ENCODE data around the gene LIPC.

LIPC gene

DNA sequence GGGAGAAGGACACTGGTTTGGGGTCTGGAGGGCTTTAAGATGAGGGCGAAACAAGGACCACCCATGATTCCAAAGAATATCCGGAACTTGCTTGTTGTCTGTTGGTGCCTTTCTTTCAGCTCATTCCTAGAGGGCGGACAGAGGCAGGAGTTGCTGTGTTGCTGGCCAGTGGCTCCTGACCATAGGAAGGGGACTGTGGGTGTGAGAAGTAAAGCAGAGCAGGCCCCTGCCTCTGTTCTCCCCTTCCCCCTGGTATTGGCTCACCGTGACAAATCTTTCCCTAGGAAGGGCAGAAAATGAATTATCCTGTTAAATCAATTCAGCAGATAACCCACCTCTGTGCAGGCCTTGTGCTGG is 89.1 kb downstream of the LIPC start:
- no peak for DNase-seq

DNA sequence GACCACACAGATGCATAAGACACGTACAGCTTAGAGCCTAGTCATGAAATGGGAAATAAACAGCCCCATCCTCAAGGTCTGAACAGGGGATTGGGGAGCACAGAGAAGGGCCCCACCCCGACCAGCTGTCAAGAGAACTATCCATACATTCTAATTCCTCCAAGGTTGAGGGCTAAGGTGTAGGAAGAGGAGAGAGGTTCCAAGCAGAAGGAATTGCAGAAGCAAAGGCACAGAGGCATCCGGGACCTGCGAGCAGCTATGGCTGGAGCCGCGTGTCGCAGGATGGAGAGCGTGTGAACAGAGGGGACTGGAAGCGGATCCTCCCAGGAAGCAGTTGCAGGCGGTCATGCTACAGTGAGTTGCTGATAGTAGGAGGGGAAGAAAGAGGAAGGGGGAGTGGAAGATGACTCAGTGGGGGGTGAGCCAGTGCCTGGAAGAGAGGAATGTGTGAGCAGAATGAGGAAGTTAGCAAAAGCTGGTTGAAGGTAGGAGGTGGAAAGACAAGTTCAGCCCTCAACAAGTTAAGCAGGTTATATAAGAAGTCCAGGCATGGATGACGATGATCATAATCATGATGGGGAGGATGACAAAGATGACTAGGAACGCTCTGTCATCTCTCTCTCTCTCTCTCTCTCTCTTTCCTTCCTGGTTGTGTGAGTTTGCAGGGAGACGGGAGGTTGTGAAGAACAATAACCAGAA is 89.7 kb downstream of the LIPC start:
- DNase-seq, result no peak

DNA sequence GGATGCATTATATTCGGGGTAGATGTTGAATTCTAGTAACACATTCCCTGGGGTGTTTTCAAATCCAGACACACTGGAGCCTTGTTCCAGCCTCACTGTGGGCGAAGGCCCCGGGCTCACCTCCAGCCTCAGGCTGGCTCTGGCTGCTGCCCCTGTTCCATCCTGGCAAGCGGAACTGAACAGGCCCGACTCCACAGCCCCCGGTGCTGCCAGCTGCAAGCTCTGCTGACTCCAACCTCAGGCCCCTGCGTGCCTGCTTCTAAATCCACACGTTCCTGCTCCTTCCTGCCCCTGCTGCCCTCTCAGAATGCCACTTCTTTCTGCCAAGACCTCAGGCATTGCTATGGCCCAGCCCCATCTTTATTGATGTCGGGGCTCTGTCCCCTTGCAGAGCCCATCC is 90.6 kb downstream of the LIPC start:
- no peak for DNase-seq

DNA sequence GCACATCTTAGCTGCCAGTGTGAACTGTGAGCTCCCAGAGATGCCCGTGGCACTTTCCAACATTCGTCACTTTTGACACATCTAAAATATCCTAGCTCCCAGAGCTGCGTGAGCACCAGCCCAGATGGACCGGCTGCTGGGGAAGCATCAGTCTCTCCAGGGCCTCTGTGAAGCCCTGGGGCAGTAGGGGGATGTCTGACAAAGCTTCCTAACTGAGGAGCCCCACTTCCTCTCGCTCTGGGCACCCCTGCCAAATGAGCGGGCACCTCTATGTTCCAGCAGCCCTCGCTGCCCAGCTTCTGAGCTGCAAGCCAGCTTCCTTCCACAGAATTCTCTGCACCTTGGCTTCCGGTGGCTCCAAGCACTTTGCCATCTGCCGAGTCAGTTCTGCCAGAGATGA is 91.1 kb downstream of the LIPC start:
- no peak for DNase-seq

DNA sequence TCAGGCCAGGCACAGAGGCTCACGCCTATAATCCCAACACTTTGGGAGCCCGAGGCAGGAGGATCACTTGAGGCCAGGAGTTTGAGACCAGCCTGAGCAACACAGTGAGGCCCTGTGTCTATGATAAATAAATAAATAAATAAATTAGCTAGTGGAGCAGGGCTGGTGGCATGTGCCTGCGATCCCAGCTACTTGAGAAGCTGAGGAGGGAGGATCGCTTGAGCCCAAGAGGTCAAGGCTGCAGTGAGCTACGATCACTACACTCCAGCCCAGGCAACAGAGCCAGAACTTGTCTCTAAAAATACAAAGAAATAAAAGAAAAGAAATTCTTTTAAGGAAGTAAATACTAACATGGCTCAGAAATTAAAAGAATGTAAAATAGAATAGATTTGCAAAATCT is 91.8 kb downstream of the LIPC start:
- no peak for DNase-seq

DNA sequence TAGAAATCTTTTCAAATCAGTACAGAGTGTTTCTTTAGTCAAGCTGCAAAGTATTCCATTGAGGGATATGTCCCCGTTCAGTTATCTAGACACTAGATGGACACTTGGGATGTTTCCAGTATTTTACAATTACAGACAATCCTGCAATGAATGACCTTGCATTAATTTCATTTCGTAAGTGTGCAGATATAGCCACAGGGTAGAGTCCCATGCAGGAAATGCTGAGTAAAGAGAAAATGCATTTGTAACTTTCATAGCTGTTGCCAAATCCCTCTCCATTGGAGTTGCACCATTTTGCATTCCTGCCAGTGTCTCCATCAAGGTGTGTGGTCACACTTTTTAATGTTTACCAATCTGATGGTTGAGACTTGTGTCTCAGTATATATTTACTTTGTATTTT is 92.5 kb downstream of the LIPC start:
- DNase-seq, result no peak

DNA sequence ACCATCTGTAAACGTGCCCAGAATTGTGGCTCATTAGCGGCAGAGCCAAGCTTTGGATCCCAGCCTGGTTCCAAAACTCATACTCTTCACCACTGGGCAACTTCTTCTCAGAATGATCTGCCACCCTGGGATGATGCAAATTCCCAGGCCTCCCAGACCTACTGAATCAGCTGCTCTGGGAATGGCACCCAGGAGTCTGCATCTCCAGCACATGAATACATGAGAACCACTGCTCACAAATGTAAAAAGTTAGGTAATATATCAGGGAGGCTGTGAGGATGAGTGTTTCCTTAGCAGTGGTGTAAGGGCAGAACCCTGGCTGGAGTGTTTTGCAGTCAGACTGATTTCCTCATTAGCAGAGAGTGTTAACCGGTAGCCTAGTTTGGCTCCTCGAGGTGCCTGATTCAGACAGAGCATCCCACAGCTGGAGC is 94.2 kb downstream of the LIPC start:
- no peak for DNase-seq

DNA sequence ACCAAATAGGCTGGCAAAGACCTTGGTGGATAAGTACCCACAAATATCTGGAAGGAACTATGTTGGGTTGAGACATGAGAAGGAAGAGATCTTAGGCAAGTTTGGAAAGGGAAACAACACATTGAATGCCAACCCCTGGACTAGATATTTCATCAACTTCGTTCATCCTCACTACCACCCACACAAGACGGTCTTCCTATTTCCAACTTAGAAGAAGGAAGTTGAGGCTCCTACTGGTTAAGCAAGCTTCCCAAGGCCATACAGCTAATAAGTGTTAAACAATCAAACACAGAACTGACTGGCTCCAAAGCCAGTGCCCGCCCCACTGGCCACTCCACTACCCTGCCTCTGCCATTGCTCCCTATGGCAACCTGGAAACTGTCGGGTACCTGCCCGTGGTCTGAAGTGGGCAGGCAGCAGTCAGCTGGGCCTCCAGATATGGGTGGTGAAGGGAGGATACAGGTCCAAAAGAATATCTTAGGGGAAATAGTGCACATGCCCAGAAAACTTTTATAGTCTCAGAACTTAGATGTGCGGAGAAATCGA is 94.9 kb downstream of the LIPC start:
- DNase-seq, result no peak

DNA sequence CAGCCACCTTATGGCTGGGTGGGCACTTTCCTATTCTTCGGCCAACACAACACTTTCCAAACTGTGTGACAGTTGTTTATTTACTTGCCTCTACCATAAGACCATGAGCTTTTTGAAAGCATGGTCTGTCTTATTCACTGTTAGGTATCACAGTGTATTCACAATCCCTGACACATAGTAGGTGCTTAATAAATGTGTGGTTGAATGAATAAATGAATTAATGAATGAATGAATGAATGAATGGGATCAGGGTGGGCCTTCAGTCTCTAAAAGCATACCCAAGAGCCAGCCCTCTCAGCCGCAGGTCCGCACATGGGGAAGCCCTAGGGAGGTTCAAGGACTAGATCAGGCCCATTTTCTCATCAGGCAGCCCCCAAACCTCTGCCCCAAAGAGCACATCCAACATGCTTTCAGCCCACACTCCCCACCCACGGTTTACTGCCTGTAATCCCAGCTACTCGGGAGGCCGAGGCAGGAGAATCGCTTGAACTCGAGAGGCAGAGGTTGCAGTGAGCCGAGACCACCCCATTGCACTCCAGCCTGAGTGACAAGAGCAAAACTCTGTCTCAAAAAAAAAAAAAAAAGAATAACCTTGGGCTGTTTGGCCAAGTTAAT is 95.9 kb downstream of the LIPC start:
- DNase-seq, result no peak

DNA sequence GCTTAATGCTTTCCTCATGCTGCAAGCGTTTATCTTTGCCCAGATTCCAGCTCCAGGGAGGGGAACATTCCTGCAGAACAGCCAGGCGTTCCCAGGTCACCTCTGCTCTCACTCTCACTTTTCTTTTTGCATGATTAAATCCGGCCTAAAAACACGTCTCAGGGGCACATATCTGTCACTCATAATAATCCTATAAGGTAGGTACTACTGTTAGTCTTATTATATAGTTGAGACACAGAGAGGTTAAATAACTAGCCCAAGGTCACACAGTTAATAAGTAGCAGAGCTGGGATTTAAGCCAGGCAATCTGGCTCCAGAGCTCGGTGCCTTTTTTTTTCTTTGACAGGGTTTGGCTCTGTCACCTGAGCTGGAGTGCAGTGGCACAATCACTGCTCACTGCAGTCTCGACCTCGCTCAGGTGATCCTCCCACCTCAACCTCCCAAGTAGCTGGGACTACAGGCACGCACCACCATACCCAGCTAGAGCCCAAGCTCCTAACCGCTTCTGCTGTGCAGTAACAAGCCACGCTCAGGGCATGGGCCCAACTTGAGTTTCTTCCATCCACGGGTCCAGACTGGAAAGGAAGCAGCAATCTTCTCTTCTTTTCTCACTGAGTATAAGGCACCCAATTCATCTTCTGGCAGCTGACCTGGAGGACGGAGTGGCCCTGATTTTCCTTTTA is 96.5 kb downstream of the LIPC start:
- no peak for DNase-seq

DNA sequence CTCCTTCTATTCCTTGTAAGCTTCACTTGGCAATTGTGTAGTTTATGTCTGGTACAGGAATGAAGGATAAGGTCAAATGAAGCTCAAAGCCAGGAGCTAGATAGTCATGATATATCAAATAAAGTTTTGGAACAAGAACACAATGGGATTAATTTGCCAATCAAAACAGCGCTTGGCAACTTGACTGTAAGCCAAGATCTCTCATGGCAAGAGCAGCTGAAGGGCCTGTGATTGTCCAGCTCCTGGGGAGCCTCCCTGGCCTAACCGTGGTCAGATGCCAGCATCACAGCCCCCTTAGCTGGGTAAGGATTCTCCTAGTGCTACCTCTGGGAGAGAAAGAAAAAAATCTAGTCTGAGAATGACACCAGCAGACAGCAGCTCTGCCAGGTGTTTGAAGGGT is 97.2 kb downstream of the LIPC start:
- DNase-seq, result no peak

DNA sequence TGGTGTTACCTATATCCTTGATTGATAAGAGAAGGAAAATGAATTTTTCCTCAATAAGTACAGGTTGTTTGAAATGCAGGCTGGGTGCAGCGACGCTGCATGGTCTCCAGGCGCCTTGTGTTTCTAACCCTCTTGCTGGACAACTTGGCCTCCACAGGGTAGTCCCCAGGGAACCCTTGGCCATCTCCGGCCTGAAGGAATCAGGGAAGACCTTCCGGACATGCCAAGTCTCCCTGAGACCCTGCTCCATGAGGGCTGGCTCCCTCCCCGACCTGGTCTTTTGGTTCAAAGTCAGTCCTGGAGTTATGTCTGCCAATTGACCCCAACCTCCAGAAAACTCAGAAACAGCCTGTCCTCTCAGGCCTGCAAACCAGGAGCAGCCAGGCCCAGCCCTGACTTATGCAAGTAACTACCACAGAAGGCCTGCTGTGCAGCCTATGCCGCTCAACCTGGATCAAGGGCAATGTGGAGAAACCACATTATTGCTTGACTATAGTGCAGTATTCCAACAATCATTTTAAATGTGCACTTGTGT is 98.3 kb downstream of the LIPC start:
- no peak for DNase-seq

DNA sequence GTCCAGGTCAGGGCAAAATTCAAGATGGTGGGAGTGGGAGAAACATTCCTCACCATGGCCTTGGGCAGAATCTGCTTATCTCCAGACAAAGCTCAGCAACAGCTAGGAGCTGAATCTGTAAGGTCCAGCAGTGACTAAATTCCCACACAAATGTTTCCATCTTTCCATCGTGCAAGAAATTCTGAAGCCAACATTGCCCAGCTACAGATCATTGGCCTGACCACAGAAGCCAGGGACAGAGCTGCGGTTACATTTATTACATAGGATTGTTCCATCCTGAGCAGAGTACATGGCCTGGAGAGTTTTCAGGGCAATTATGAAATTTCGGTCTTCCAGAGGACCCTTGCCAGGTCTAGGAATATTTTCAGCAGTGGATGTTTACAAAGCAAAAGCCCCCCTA is 100.3 kb downstream of the LIPC start:
- DNase-seq, result no peak

DNA sequence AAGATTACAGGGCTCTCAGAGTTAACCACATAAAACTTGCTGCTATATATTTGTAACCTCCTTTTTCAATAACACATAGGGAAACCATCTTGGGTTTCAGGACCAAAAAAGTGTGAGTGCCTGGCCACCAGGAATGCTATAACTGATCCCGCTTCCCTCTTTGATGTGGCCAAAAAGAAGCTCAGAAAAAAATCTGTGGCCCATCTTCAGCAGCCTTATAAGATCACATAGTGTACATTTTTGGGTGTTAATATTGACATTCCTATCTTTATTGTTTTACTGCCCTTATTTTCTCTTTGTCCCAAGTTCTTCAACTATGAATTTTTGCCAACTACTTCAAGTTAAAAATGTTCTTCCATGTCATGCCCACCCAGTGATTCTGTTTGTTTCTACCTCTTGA is 102.8 kb downstream of the LIPC start:
- no peak for DNase-seq

DNA sequence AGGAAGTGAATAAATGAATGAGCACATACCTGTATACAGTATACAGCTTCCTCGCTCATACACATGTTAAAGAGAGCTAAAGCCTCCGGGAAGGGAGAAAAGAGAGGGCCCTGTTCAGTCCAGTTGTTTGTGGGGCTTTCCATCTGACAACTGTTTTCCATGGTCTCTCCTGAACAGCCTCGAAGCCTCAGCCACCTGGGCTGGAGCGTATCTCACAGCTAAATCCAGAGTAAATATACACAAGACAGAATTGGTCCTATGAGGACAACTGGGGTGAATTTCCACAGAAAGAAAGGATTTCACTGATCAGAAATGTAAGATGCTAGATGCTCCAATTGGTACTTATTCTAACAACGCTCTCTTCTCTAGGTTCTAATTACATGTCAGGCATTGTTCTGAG is 103.5 kb downstream of the LIPC start:
- DNase-seq, result no peak

DNA sequence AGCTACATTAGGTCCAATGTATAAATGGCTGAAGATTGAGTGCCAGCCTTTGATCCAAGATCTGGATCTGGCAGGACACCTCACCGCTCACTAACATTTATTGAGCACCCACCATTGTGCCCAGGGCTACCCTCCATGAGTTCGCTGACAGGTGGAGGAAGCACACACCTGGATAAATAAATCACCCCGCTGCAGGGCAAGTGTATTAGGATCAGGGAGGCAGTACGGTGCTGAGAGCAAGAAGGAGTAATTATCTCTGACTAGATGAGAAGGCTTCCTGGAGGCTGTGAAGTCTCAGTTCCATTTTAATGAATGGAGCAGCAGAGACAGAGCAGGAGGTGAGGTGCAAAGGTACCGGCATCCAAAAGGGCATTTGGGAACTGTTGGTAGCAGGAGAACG is 104.1 kb downstream of the LIPC start:
- DNase-seq, result no peak

DNA sequence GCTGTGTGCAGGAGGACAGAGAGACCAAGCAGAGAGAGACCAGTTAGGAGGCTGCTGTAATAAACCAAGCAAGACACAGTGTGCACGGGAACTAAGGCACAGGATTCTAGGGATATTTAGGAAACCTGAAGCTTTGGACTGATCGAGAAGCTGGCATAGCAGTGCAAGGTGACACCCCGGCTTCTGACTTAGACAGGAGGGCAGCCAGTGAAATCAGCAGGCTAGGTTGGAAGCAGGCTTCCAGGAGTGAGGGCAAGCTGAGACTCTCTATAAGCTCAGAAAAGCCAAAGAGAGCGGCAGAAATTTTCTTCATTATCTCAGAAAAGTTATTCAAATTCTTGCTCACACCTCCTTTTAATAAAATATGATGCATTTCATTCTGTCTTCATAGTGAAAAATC is 104.6 kb downstream of the LIPC start:
- no peak for DNase-seq

DNA sequence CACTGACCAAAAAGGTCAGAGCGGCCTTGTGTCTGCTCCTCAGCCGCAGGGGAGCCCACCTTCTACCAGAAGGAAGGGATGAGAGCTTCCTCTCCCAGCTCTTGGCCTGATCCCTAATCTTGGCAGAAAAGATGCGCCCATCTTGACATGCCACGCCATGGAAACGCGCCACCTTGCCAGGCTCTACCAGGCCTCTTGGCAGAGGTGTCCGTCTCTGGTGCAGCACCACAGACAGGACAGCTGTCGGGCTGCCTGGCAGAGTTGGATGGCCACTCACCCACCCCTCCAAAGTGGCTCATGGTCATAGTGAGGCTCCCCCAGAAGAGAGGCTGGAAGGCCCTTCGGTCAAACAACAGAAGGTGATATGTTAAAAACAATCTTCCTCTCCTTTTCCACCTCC is 105.2 kb downstream of the LIPC start:
- no peak for DNase-seq

DNA sequence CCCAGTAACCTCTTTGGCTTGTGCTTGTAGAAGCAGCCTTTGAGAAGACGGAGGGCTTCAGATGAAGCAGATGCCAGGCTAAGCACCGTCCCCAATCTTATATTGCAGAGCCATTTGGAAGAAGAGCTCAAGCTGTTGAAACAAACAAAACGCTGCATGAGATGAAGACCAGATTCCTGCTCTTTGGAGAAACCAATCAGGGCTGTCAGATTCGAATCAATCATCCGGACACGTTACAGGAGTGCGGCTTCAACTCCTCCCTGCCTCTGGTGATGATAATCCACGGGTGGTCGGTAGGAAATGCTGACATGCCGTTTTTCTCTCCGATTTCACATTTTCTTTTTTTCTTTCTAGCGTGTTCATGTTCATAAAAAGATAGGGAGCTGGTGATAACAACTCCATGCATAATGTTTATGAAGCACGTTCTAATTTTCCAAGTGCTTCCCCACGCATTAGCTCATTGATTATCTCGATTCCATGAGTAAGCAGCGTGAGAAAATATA is 106.5 kb downstream of the LIPC start:
- DNase-seq, result no peak

DNA sequence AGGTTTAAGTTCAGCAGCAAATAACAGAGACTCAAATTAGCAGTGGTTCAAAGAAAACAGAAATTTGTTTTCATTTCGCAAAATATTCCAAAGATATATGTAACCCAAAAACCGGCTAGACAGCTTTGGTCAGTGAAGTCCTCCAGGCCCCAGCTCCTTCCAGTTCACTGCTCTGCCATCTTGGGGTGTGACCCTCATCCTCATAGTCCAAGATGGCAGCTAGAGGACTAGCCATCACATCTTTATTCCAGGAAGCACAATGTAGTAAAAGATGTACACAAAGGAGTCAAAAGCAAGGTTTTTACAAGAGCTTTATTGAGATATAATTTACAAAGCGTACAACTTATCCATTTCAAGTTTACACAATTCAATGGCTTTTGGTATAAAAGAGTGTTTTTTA is 107.1 kb downstream of the LIPC start:
- DNase-seq, result no peak

DNA sequence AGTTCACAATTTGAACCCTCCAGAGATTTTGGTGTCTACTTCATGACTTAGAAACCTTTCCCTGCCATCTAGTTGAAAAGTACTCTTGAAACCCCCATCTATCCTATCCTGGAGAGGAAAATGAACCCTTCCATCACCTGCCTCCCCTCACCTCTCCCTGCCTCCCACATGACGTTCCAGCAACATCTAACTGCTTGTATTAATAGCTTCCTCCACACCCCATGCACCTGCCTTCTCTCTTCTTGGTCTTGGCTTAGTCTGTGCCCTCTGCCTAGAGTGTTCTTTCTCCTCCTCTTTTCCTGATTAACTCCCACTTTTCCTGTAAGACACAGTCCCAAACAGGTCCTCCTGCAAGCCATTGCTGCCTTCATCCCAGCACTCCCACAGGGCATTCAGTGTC is 107.8 kb downstream of the LIPC start:
- no peak for DNase-seq

DNA sequence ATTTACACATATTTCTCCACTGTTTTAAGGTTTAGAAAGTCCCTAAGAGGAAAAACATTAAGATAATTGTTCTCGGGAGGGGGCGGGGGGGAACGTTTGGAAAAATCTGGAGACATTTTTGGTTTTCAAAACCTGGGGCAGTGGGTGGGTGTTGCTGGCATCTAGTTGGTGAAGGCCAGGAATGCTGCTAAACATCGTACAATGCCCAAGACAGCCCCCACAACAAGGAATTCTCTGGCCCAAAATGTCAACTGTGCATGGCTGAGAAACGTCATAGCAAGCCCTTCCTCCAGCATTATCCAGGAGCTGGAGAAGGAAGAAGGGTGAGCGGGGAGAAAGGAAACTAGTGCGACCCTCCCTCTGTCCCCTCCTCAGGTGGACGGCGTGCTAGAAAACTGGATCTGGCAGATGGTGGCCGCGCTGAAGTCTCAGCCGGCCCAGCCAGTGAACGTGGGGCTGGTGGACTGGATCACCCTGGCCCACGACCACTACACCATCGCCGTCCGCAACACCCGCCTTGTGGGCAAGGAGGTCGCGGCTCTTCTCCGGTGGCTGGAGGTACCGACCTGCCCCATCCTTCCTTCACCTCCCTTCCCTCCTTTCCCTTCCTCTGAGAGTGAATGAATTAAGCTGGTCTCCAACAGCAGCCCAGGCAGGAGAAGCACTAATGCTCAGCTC is 109.8 kb downstream of the LIPC start:
- DNase-seq, result no peak

DNA sequence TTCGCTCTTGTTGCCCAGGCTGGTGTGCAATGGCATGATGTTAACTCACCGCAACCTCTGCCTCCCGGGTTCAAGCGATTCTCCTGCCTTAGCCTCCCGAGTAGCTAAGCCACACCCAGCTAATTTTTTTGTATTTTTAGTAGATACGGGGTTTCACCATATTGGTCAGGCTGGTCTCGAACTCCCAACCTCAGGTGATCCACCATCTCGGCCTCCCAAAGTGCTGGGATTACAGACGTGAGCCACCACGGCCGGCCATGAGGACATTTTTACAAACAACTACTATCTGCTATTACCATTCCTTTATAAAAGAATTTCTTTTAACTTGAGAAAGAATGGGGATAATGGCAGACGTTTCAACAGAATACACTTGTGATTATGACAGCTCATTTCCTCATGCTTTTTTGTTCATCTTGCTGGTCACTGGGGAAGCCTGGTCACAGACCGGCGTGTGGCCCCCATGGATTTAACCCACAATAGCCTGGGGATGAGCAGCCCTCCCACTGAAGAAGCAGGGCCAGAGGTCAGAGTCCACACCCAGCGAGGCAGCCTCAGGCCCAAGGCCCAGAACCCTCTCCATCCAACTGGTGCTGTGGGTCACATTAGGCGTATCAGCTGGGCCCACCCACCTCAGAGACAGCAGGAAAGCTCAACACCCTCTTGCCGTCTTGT is 112.0 kb downstream of the LIPC start:
- DNase-seq, result no peak

Measured in activated T-cell treated with anti-CD3 and anti-CD28 coated beads, Interleukin-2, amount 50 U/mL, for 48 hours (primary cell).